ENCODE data around the gene KIF17. TPM values are rescaled to one million over a fixed set of nuclear protein-coding genes. Genes with fewer than 3 reads are reported as not detected.

KIF17 gene
- polyA plus RNA-seq, 4 donors, result 1.3 to 2.7 (median 2.4) TPM

DNA sequence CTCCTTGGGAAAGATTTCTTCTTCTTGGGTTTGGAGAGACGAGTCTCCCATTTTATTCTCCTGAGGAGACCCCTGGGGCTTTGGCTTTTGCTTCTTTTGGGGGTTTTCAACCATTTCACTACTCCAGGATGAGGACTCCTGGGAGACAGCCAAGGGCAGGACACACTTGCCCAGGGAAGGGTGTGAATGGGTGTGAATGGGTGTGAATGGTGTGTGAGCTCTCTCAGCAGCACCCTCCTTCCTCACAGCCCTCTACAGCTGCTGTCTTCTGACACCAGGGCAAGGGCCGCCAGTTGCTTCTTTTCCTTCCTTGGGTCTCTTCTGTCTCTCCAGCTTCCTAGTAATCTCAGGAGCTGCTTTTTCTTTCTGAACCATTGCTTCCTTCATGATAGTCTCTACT, 24.2 kb downstream of the KIF17 start:
- Histone ChIP-seq H3K4me3 (ENCODE audit: low read depth in 1 of 3, low read length in 3 of 3) (no peak overlapping the region), H3K27ac (ENCODE audit: low read depth in 1 of 3, low read length in 2 of 3) (no peak overlapping the region), H3K4me1 (ENCODE audit: control insufficient read depth in 3 of 3, insufficient read depth in 2 of 3, low read depth in 1 of 3, low read length in 2 of 3) (peaks cover 0 to 4% (median 0%) of the 10 kb centered on the region in 3 donors), H3K9me3 (ENCODE audit: control insufficient read depth in 2 of 2, insufficient read depth in 1 of 2, low read depth in 1 of 2, low read length in 1 of 2) (peaks cover 0 to 4% of the 10 kb centered on the region in 2 donors), H3K27me3 (ENCODE audit: control insufficient read depth in 3 of 3, insufficient read depth in 3 of 3, low read length in 3 of 3) (no peaks in the 10 kb centered on the region), H3K36me3 (ENCODE audit: control insufficient read depth in 3 of 3, insufficient read depth in 2 of 3, low read depth in 1 of 3, low read length in 3 of 3) (no peaks in the 10 kb centered on the region)
- DNase-seq (no peak), FAIRE-seq (no peak)
- WGBS, 3 donors, result 74 to 84% (median 77%) methylated on average over 2 of the region's 2 CpGs

DNA sequence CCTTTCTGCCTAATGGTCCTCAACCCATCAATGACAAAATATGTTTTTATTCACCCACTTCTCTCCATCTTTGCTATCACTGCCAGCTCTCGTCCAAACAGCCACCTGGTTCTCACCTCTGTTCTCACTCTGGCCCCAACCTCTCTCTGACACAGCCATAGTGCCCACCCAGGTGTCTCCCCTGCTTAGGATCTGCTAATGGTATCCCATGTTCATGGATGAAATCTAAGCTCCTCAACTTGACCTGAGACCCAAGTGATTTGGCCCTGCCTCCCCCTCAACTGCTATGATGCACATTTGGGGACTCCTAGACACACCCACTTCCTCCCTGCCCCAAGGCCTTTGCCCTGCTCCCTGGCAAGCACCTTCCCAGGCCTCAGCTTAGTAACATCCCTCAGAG, 25.9 kb downstream of the KIF17 start:
- H3K9me3 ChIP-seq (ENCODE audit: control insufficient read depth in 2 of 2, insufficient read depth in 1 of 2, low read depth in 1 of 2, low read length in 1 of 2), result peaks cover 0 to 4% of the 10 kb centered on the region in 2 donors
- DNase-seq, result no peak
- no peak overlapping the region for H3K27ac ChIP-seq (ENCODE audit: low read depth in 1 of 3, low read length in 2 of 3)
- 81 to 95% (median 81%) methylated on average over 1 of the region's 1 CpG for WGBS, 3 donors
- peaks cover 0 to 4% (median 0%) of the 10 kb centered on the region in 3 donors for H3K4me1 ChIP-seq (ENCODE audit: control insufficient read depth in 3 of 3, insufficient read depth in 2 of 3, low read depth in 1 of 3, low read length in 2 of 3)
- H3K36me3 ChIP-seq (ENCODE audit: control insufficient read depth in 3 of 3, insufficient read depth in 2 of 3, low read depth in 1 of 3, low read length in 3 of 3), result no peaks in the 10 kb centered on the region
- no peak for FAIRE-seq
- H3K27me3 ChIP-seq (ENCODE audit: control insufficient read depth in 3 of 3, insufficient read depth in 3 of 3, low read length in 3 of 3), result no peaks in the 10 kb centered on the region
- no peak overlapping the region for H3K4me3 ChIP-seq (ENCODE audit: low read depth in 1 of 3, low read length in 3 of 3)

DNA sequence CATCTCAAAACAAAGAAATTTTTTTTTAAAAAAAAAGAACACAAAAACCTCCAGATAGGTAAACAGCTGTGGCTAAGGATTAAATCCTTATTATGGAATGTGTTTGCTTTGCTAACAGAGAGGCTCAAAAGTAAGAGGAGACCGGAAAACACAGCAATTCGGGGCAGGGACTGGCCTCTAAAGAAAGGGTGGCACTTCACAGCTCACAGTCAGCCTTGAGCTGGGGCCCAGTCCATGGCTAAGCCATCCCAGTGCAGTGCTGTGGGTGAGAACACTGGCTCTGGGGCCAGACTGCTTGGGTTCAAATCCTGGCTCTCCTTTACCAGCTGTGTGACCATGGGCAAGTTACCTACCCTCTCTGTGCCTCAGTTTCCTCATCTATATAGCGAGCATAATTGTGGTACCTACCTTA, 28.2 kb downstream of the KIF17 start:
- WGBS, 3 donors, result 73 to 86% (median 81%) methylated on average over 3 of the region's 3 CpGs
- H3K27me3 ChIP-seq (ENCODE audit: control insufficient read depth in 3 of 3, insufficient read depth in 3 of 3, low read length in 3 of 3), result no peaks in the 10 kb centered on the region
- no peaks in the 10 kb centered on the region for H3K36me3 ChIP-seq (ENCODE audit: control insufficient read depth in 3 of 3, insufficient read depth in 2 of 3, low read depth in 1 of 3, low read length in 3 of 3)
- no peaks in the 10 kb centered on the region for H3K4me1 ChIP-seq (ENCODE audit: control insufficient read depth in 3 of 3, insufficient read depth in 2 of 3, low read depth in 1 of 3, low read length in 2 of 3)
- H3K27ac ChIP-seq (ENCODE audit: low read depth in 1 of 3, low read length in 2 of 3), result no peak overlapping the region
- FAIRE-seq, result no peak
- peaks cover 0 to 4% of the 10 kb centered on the region in 2 donors for H3K9me3 ChIP-seq (ENCODE audit: control insufficient read depth in 2 of 2, insufficient read depth in 1 of 2, low read depth in 1 of 2, low read length in 1 of 2)
- no peak for DNase-seq
- no peak overlapping the region for H3K4me3 ChIP-seq (ENCODE audit: low read depth in 1 of 3, low read length in 3 of 3)

DNA sequence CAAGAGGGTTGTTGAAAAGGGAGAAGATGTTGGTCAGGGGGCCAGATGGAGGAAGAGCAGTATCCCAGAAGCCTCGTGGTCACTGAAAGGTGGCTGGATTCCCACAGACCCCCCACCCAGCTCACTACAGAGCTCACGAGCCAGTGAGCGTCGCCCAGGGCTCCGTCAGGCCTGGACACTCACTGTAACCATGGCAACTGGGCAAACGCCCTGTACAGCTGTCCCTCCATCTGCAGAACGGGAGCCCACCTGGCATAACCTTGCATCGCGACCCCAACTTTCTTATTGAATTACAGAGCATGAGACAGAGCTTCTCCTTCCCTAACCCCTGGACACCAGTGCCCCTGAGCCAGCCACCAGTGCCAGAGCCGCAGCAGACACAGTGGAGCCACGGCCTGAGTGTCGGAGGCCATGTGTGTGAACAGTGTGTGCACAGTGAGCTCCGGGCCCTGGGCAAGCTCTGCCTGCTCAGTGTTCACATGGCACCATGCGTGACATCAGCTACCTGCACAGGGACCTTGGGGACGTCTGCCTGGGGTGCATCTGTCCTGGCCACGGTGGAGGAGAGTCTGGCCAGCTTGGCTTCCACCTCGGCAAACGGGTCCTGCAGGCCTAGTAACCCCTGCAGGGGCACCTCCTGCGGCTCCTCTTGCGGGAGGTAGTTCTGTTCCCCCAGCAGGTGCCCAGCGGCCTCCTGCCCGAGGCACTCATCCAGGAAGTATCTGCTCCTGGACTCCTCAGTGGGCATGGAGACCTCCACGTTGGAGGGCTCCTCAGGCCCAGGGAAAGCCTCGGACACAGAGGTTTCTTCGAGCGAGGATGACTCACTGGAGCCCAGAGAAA, 30.7 kb downstream of the KIF17 start:
- H3K4me1 ChIP-seq (ENCODE audit: control insufficient read depth in 3 of 3, insufficient read depth in 2 of 3, low read depth in 1 of 3, low read length in 2 of 3), result no peaks in the 10 kb centered on the region
- H3K27me3 ChIP-seq (ENCODE audit: control insufficient read depth in 3 of 3, insufficient read depth in 3 of 3, low read length in 3 of 3), result no peaks in the 10 kb centered on the region
- FAIRE-seq (no peak), DNase-seq (no peak)
- no peak overlapping the region for H3K27ac ChIP-seq (ENCODE audit: low read depth in 1 of 3, low read length in 2 of 3)
- WGBS, 3 donors, result 77 to 81% (median 77%) methylated on average over 20 to 26 of the region's 26 CpGs
- no peak overlapping the region for H3K4me3 ChIP-seq (ENCODE audit: low read depth in 1 of 3, low read length in 3 of 3)
- no peaks in the 10 kb centered on the region for H3K36me3 ChIP-seq (ENCODE audit: control insufficient read depth in 3 of 3, insufficient read depth in 2 of 3, low read depth in 1 of 3, low read length in 3 of 3)
- peaks cover 0 to 4% of the 10 kb centered on the region in 2 donors for H3K9me3 ChIP-seq (ENCODE audit: control insufficient read depth in 2 of 2, insufficient read depth in 1 of 2, low read depth in 1 of 2, low read length in 1 of 2)

DNA sequence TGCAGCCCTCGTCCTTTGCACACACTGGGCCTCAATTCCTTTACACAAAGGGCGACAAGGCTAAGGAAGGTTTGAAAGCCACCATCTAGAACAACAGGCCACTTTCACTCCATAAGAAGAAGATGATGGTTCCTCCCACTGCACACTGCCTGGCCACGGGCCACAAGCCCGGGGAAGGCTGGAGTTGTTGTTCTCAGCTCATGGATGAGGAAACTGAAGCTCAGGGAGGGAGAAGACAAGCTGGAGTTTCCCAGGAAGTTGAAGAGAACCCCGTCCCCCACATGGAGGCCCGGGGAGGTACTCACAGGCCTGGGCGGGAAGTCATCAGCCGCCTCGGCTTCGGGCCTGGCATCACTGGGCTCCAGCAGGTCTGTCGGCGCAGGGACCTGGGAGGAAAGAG, 32.1 kb downstream of the KIF17 start:
- H3K4me1 ChIP-seq (ENCODE audit: control insufficient read depth in 3 of 3, insufficient read depth in 2 of 3, low read depth in 1 of 3, low read length in 2 of 3), result no peaks in the 10 kb centered on the region
- WGBS, 3 donors, result 75 to 82% (median 79%) methylated on average over 10 to 12 of the region's 12 CpGs
- H3K9me3 ChIP-seq (ENCODE audit: control insufficient read depth in 2 of 2, insufficient read depth in 1 of 2, low read depth in 1 of 2, low read length in 1 of 2), result no peaks in the 10 kb centered on the region
- no peaks in the 10 kb centered on the region for H3K27me3 ChIP-seq (ENCODE audit: control insufficient read depth in 3 of 3, insufficient read depth in 3 of 3, low read length in 3 of 3)
- no peak for FAIRE-seq
- no peak for DNase-seq
- H3K4me3 ChIP-seq (ENCODE audit: low read depth in 1 of 3, low read length in 3 of 3), result no peak overlapping the region
- no peaks in the 10 kb centered on the region for H3K36me3 ChIP-seq (ENCODE audit: control insufficient read depth in 3 of 3, insufficient read depth in 2 of 3, low read depth in 1 of 3, low read length in 3 of 3)
- peak overlapping the region in 1 of 3 donors; percentile 48 for H3K27ac ChIP-seq (ENCODE audit: low read depth in 1 of 3, low read length in 2 of 3)

GRCh38 chr1:20685099-20685662, 32.6 kb downstream of the KIF17 start:
- Histone ChIP-seq H3K9me3 (ENCODE audit: control insufficient read depth in 2 of 2, insufficient read depth in 1 of 2, low read depth in 1 of 2, low read length in 1 of 2) (no peaks in the 10 kb centered on the region), H3K27ac (ENCODE audit: low read depth in 1 of 3, low read length in 2 of 3) (peak overlapping the region in 2 of 3 donors; percentile 22 to 73), H3K4me3 (ENCODE audit: low read depth in 1 of 3, low read length in 3 of 3) (peak overlapping the region in 1 of 3 donors; percentile 7), H3K4me1 (ENCODE audit: control insufficient read depth in 3 of 3, insufficient read depth in 2 of 3, low read depth in 1 of 3, low read length in 2 of 3) (no peaks in the 10 kb centered on the region), H3K36me3 (ENCODE audit: control insufficient read depth in 3 of 3, insufficient read depth in 2 of 3, low read depth in 1 of 3, low read length in 3 of 3) (no peaks in the 10 kb centered on the region), H3K27me3 (ENCODE audit: control insufficient read depth in 3 of 3, insufficient read depth in 3 of 3, low read length in 3 of 3) (no peaks in the 10 kb centered on the region)
- WGBS, 3 donors, result 70 to 84% (median 80%) methylated on average over 21 of the region's 21 CpGs
- FAIRE-seq, result no peak
- no peak for DNase-seq

DNA sequence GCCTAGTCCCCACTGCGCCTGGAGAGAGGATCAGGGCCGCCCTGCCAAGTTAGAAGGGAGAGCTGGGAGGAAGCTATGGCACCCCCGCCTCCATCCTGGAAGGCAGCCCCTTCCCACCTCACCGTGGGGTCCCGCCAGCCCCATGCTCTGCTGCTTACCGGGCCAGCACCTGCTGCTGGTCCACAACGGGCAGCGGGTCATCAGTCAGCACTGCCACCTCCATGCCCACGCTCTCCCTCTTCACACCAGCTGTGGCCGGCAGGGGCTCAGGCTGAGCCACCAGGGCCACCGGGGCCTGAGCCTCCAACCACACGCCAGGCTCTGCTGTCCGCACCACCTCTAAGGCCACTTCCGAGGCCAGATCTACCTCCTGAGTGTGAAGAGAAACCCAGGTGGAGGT, 33.2 kb downstream of the KIF17 start:
- Histone ChIP-seq H3K9me3 (ENCODE audit: control insufficient read depth in 2 of 2, insufficient read depth in 1 of 2, low read depth in 1 of 2, low read length in 1 of 2) (no peaks in the 10 kb centered on the region), H3K27ac (ENCODE audit: low read depth in 1 of 3, low read length in 2 of 3) (peak overlapping the region in 2 of 3 donors; percentile 22 to 73), H3K27me3 (ENCODE audit: control insufficient read depth in 3 of 3, insufficient read depth in 3 of 3, low read length in 3 of 3) (no peaks in the 10 kb centered on the region), H3K4me3 (ENCODE audit: low read depth in 1 of 3, low read length in 3 of 3) (peak overlapping the region in 1 of 3 donors; percentile 7), H3K4me1 (ENCODE audit: control insufficient read depth in 3 of 3, insufficient read depth in 2 of 3, low read depth in 1 of 3, low read length in 2 of 3) (no peaks in the 10 kb centered on the region), H3K36me3 (ENCODE audit: control insufficient read depth in 3 of 3, insufficient read depth in 2 of 3, low read depth in 1 of 3, low read length in 3 of 3) (no peaks in the 10 kb centered on the region)
- DNase-seq, result no peak
- 79 to 92% (median 84%) methylated on average over 13 to 14 of the region's 14 CpGs for WGBS, 3 donors
- no peak for FAIRE-seq

- no peak for FAIRE-seq
- H3K27ac ChIP-seq (ENCODE audit: low read depth in 1 of 3, low read length in 2 of 3), result peak overlapping the region in 1 of 3 donors; percentile 73
- no peak overlapping the region for H3K4me3 ChIP-seq (ENCODE audit: low read depth in 1 of 3, low read length in 3 of 3)
- H3K36me3 ChIP-seq (ENCODE audit: control insufficient read depth in 3 of 3, insufficient read depth in 2 of 3, low read depth in 1 of 3, low read length in 3 of 3), result no peaks in the 10 kb centered on the region
- DNase-seq, result no peak
- no peaks in the 10 kb centered on the region for H3K9me3 ChIP-seq (ENCODE audit: control insufficient read depth in 2 of 2, insufficient read depth in 1 of 2, low read depth in 1 of 2, low read length in 1 of 2)
- H3K4me1 ChIP-seq (ENCODE audit: control insufficient read depth in 3 of 3, insufficient read depth in 2 of 3, low read depth in 1 of 3, low read length in 2 of 3), result no peaks in the 10 kb centered on the region
- 79 to 82% (median 81%) methylated on average over 13 of the region's 13 CpGs for WGBS, 3 donors
- H3K27me3 ChIP-seq (ENCODE audit: control insufficient read depth in 3 of 3, insufficient read depth in 3 of 3, low read length in 3 of 3), result no peaks in the 10 kb centered on the region
Measured at GRCh38 chr1:20684050-20684620, 33.7 kb downstream of the KIF17 start.
